ENCODE results near the gene SLC2A4RG. TPM values are rescaled to one million over a fixed set of nuclear protein-coding genes. Genes with fewer than 3 reads are reported as not detected.

The SLC2A4RG gene
- total and polyA plus RNA-seq, 2 of the 13 experiments (the other 11 are each of a cell fraction or from before 2014, with no cell fraction given), result 91.4 to 95.9 TPM

DNA sequence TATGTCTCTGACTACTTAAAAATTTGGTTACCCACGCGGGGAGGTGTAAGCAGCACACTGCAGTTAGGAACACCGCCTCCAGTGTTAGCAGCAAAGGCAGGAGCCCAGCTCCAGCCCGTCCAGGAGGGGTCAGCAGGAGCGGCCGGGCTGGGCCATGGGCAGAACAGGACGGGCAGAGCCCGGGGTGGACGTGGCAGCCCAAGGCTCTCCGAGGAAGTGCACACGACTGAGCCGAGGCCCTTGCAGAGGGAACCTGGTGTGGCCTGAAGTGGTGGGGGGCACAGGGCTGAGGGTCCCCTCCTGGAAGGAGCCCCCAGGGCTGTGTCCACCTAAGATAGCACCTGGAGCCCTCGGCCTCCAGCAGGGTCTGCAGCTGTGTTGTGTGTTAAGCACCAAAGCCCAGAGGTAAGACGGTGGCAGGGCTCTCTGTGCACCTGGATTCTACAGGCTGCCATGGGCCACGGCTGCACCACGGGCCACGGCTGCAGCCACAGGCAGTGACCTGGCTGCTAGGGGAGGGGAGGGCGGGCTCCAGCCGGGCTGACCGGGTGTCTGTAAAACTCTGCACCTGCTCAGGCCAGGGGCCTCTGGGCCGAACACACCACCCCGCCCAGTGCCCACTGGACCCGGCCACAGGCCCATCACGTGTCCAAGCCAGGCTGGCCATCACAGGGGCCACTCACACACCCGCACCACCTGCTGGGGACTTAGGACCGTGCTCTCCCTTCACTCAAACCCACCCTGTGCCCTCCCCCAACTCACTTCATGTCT is 6.6 kb downstream of the SLC2A4RG start (continued):
- TF ChIP-seq HNF1B (CRISPR knock-in tag; IDR thresholded peaks at IDR 0.05) (peak; percentile 47; the same call in 1 of the 2 replicates), ZBTB44 (CRISPR knock-in tag; IDR thresholded peaks at IDR 0.05) (no peak), MTF2 (CRISPR knock-in tag; IDR thresholded peaks at IDR 0.05; ENCODE audit: borderline replicate concordance) (no peak), ZNF773 (CRISPR knock-in tag; IDR thresholded peaks at IDR 0.05; ENCODE audit: borderline replicate concordance) (no peak), KLF11 (CRISPR knock-in tag; IDR thresholded peaks at IDR 0.05) (no peak), STAT5B (CRISPR knock-in tag; IDR thresholded peaks at IDR 0.05) (no peak), ZNF552 (CRISPR knock-in tag; IDR thresholded peaks at IDR 0.05; ENCODE audit: borderline replicate concordance) (peak; percentile 25; the same call in 1 of the 2 replicates), DR1 (CRISPR knock-in tag; IDR thresholded peaks at IDR 0.05) (peak; percentile 53; the same call in 1 of the 2 replicates), PCBP1 (IDR thresholded peaks at IDR 0.05; ENCODE audit: borderline replicate concordance, low read depth, low read length) (peak; percentile 92; the same call in 1 of the 2 replicates), ZNF788 (CRISPR knock-in tag; IDR thresholded peaks at IDR 0.05; ENCODE audit: borderline replicate concordance) (0 out of 2 replicates have a peak, but pooled peaks have one; percentile 7), ZBTB37 (CRISPR knock-in tag; IDR thresholded peaks at IDR 0.05) (no peak; the same call in 1 of the 2 replicates), NCOA2 (CRISPR knock-in tag; IDR thresholded peaks at IDR 0.05) (no peak), HOXA5 (CRISPR knock-in tag; IDR thresholded peaks at IDR 0.05) (no peak)
- TF ChIP-seq, protein P1, sequence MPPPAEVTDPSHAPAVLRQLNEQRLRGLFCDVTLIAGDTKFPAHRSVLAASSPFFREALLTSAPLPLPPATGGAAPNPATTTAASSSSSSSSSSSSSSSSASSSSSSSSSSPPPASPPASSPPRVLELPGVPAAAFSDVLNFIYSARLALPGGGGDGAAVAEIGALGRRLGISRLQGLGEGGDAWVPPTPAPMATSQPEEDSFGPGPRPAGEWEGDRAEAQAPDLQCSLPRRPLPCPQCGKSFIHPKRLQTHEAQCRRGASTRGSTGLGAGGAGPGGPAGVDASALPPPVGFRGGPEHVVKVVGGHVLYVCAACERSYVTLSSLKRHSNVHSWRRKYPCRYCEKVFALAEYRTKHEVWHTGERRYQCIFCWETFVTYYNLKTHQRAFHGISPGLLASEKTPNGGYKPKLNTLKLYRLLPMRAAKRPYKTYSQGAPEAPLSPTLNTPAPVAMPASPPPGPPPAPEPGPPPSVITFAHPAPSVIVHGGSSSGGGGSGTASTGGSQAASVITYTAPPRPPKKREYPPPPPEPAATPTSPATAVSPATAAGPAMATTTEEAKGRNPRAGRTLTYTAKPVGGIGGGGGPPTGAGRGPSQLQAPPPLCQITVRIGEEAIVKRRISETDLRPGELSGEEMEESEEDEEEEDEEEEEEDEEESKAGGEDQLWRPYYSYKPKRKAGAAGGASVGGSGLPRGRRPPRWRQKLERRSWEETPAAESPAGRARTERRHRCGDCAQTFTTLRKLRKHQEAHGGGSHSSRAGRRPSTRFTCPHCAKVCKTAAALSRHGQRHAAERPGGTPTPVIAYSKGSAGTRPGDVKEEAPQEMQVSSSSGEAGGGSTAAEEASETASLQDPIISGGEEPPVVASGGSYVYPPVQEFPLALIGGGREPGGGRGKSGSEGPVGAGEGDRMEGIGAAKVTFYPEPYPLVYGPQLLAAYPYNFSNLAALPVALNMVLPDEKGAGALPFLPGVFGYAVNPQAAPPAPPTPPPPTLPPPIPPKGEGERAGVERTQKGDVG (CRISPR knock-in tag; IDR thresholded peaks at IDR 0.05; ENCODE audit: borderline replicate concordance), result no peak
- TF ChIP-seq, protein P2, sequence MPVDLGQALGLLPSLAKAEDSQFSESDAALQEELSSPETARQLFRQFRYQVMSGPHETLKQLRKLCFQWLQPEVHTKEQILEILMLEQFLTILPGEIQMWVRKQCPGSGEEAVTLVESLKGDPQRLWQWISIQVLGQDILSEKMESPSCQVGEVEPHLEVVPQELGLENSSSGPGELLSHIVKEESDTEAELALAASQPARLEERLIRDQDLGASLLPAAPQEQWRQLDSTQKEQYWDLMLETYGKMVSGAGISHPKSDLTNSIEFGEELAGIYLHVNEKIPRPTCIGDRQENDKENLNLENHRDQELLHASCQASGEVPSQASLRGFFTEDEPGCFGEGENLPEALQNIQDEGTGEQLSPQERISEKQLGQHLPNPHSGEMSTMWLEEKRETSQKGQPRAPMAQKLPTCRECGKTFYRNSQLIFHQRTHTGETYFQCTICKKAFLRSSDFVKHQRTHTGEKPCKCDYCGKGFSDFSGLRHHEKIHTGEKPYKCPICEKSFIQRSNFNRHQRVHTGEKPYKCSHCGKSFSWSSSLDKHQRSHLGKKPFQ (CRISPR knock-in tag; IDR thresholded peaks at IDR 0.05; ENCODE audit: insufficient replicate concordance), result no peak
- TF ChIP-seq, protein P3, sequence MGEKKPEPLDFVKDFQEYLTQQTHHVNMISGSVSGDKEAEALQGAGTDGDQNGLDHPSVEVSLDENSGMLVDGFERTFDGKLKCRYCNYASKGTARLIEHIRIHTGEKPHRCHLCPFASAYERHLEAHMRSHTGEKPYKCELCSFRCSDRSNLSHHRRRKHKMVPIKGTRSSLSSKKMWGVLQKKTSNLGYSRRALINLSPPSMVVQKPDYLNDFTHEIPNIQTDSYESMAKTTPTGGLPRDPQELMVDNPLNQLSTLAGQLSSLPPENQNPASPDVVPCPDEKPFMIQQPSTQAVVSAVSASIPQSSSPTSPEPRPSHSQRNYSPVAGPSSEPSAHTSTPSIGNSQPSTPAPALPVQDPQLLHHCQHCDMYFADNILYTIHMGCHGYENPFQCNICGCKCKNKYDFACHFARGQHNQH (CRISPR knock-in tag; IDR thresholded peaks at IDR 0.05), result 0 out of 2 replicates have a peak, but pooled peaks have one; percentile 9

Data from HepG2 (cell line).